Stimulated activated naive B cell treated with anti-CD40 and anti-IgM and Interleukin-4, amounts not matched to agents 10 μg/mL and 1 μg/mL and 100 μg/mL, for 72 hours (primary cell): ENCODE data around the gene NCOA6.

Source experiments
- ATAC-seq, 2 donors: fragments of 150-1000 bp; cut with Tn5 transposase; replicated peaks; 2 replicates each; pipeline ENCODE4 v1.10.0; 2021; ENCODE audit warnings: moderate library complexity in 1 of 2
- DNase-seq: peaks from one replicate; pipeline ENCODE4 v3.0.0; 2021
- H3K27ac Mint-ChIP-seq: one replicate; pipeline ENCODE4 v1.8.0; 2022; ENCODE audit warnings: mild to moderate bottlenecking, mixed read lengths
- H3K27me3 Mint-ChIP-seq, 2 donors: one replicate each; pipeline ENCODE4 v1.8.0; 2022; ENCODE audit warnings: mixed read lengths in 2 of 2
- H3K36me3 Mint-ChIP-seq, 2 donors: one replicate each; pipeline ENCODE4 v1.8.0; 2022; ENCODE audit warnings: mixed read lengths in 2 of 2, mild to moderate bottlenecking in 1 of 2
- H3K4me1 Mint-ChIP-seq, 2 donors: one replicate each; pipeline ENCODE4 v1.8.0; 2022; ENCODE audit warnings: mixed read lengths in 2 of 2, mild to moderate bottlenecking in 1 of 2
- H3K4me3 Mint-ChIP-seq, 2 donors: one replicate each; pipeline ENCODE4 v1.8.0; 2022; ENCODE audit warnings: mild to moderate bottlenecking in 2 of 2, mixed read lengths in 2 of 2, moderate library complexity in 1 of 2
- H3K9me3 Mint-ChIP-seq, 2 donors: one replicate each; pipeline ENCODE4 v1.8.0; 2022; ENCODE audit warnings: mixed read lengths in 2 of 2, mild to moderate bottlenecking in 1 of 2

NCOA6 gene

DNA sequence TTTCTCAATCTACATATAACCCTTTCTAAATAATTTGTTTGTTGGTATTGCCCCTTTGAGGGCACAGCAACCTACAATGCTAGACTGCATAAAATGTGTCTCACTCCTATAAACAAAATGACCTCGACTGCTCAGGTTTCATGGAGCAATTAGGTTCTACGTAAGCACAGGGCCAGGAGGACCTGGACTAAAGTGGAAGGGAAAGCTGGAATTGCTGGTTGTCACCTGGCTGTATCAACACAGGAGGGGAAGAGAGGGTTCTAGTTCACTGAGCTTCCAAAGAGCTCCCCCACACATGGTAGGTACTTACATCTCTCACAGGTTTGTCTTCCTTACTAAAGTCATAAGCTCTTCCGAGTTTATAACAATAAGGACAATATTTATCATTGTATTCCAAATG lies 51.0 kb downstream of the NCOA6 start:
- DNase-seq (no peak), ATAC-seq (no peak)
- H3K4me1 Mint-ChIP-seq, result no peaks in the 10 kb centered on the region
- no peak overlapping the region for H3K4me3 Mint-ChIP-seq
- H3K27me3 Mint-ChIP-seq, result no peaks in the 10 kb centered on the region
- peak overlapping the region; percentile 37 for H3K27ac Mint-ChIP-seq
- no peaks in the 10 kb centered on the region for H3K9me3 Mint-ChIP-seq
- H3K36me3 Mint-ChIP-seq, result peaks cover 29 to 32% of the 10 kb centered on the region in 2 donors

DNA sequence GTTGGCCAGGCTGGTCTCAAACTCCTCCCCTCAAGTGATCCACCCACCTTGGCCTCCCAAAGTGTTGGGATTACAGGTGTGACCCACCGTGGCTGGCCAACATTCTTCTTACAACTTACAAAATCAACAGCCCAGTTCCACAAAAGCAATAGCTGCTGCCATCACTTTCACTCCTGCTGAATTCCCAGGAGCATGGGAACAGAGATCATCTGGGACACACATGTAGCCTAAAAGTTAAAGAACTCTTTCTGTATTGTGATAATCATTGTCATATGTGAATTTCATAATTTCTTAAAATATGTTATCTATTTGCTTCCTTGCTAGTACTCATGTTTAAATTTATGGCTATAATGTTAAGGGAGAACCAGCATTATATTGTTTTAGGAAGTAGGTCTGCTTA lies 51.7 kb downstream of the NCOA6 start:
- H3K27ac Mint-ChIP-seq, result peak overlapping the region; percentile 34
- no peaks in the 10 kb centered on the region for H3K27me3 Mint-ChIP-seq
- DNase-seq, result no peak
- no peaks in the 10 kb centered on the region for H3K4me1 Mint-ChIP-seq
- peaks cover 30 to 32% of the 10 kb centered on the region in 2 donors for H3K36me3 Mint-ChIP-seq
- H3K9me3 Mint-ChIP-seq, result no peaks in the 10 kb centered on the region
- no peak overlapping the region for H3K4me3 Mint-ChIP-seq
- no peak for ATAC-seq

DNA sequence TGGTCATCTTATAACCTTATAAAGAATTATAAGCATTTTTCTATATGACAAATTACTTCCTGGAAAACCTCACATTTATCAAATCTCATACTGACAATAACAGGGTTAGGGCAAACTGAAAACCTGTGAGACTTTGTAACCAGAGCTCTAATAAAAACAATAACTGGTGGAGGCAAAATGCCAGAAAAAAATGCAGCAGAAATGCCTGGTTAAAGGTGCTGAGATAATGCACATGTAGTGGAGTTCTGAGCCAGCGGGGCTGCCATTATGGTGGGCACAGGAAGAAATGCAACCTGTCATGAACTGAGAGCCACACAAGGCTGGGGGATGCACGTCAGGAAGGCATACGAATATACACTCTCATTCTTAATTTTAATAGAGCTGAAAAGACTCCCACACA lies 53.0 kb downstream of the NCOA6 start:
- ATAC-seq, result no peak
- no peaks in the 10 kb centered on the region for H3K9me3 Mint-ChIP-seq
- no peak overlapping the region for H3K27ac Mint-ChIP-seq
- H3K36me3 Mint-ChIP-seq, result peaks cover 27 to 33% of the 10 kb centered on the region in 2 donors
- no peak overlapping the region for H3K4me3 Mint-ChIP-seq
- no peaks in the 10 kb centered on the region for H3K27me3 Mint-ChIP-seq
- no peaks in the 10 kb centered on the region for H3K4me1 Mint-ChIP-seq
- DNase-seq, result no peak

DNA sequence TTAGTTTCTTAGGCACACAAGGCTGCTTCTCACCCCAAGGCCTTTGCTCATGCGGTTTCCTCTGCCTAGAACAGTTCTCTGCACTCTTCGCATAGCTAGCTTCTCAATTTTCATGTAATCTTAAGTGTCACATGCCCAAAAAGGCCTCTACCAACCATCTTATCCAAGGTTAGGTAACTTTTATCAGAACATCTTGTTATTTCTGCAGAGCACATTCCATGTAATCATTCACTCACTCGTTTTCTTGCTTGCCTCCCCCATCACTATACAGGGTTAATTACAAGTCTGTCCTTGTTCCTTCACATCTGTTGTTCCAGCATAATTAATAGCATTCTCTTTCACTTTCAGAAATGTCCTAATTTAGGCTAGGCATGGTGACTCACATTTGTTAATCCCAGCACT lies 53.8 kb downstream of the NCOA6 start:
- Mint-ChIP-seq H3K4me1 (no peaks in the 10 kb centered on the region), H3K27me3 (no peaks in the 10 kb centered on the region), H3K4me3 (no peak overlapping the region), H3K36me3 (peaks cover 27 to 33% of the 10 kb centered on the region in 2 donors), H3K27ac (peak overlapping the region; percentile 33), H3K9me3 (no peaks in the 10 kb centered on the region)
- ATAC-seq (no peak), DNase-seq (no peak)

DNA sequence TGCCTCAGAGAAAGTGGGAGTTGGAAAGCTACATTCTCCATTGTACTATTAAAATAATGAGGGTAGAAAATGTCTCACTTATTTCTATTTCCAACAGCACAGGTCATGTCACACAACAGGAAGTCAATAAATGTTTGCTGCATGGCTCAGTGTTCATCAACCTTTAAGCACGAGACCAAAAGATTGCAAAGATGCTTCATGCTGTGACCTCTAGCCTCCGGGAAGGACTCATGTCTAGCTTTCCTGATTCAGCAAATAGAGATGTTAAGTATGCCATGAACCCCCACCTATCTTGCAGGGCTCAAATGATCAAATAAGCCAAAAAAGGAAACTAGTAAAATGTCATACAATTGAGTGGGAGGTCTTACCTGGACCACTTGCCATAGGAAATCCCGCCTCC lies 57.4 kb downstream of the NCOA6 start:
- Mint-ChIP-seq H3K27ac (no peak overlapping the region), H3K36me3 (peaks cover 18 to 22% of the 10 kb centered on the region in 2 donors), H3K9me3 (no peaks in the 10 kb centered on the region), H3K27me3 (no peaks in the 10 kb centered on the region), H3K4me1 (no peaks in the 10 kb centered on the region), H3K4me3 (no peak overlapping the region)
- DNase-seq (no peak), ATAC-seq (no peak)

DNA sequence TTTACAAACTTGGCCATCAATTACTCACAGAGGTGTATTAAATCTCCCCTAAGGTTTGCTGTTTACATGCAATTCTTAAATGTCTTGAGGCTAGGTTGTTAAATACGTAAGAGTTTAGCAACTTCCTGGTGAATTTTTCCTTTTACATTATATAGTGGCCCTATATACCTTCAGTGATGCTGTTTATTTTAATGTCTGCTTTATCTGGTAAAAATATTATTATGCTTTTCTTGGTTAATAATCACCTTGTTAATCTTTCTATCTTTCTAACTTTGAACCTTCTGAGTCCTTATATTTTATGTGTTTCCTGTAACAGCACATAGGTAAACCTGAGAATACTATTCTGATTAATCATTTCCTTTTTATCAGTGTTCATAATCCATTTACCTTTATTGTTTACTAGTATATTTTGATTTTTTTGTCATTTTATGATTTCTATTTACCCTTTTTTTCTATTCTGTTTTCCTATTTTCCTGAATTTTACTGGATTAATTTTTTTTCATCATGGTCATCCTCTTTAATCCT lies 63.4 kb downstream of the NCOA6 start:
- Mint-ChIP-seq H3K9me3 (no peaks in the 10 kb centered on the region), H3K4me1 (peaks cover 0 to 3% of the 10 kb centered on the region in 2 donors), H3K4me3 (no peak overlapping the region), H3K27me3 (no peaks in the 10 kb centered on the region), H3K27ac (no peak overlapping the region), H3K36me3 (peaks cover 35 to 51% of the 10 kb centered on the region in 2 donors)
- DNase-seq (no peak), ATAC-seq (no peak)

DNA sequence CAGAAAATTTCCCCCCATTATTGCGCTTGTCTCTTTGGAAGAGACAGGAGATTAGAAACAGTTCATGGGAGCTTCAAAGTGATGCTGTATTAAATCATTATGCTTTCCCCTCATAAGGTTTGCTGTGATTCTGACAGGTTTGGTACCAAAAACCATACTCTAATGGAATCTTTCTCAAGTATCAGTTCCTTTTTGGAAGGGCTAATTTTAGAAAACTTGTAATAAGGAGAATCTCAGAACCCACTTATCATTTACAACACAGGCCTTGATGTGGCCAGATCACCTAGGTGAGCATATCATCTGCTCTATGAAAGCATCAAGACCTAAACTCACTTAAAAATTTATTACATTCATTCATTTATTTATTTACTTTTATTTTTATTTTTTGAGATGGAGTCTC lies 70.1 kb downstream of the NCOA6 start:
- H3K27ac Mint-ChIP-seq, result peak overlapping the region; percentile 25
- peaks cover 9 to 24% of the 10 kb centered on the region in 2 donors for H3K4me1 Mint-ChIP-seq
- no peaks in the 10 kb centered on the region for H3K9me3 Mint-ChIP-seq
- H3K36me3 Mint-ChIP-seq, result peaks cover 41 to 51% of the 10 kb centered on the region in 2 donors
- DNase-seq (peak; percentile 17), ATAC-seq (peak; percentile 94 to 99)
- H3K4me3 Mint-ChIP-seq, result no peak overlapping the region
- no peaks in the 10 kb centered on the region for H3K27me3 Mint-ChIP-seq

DNA sequence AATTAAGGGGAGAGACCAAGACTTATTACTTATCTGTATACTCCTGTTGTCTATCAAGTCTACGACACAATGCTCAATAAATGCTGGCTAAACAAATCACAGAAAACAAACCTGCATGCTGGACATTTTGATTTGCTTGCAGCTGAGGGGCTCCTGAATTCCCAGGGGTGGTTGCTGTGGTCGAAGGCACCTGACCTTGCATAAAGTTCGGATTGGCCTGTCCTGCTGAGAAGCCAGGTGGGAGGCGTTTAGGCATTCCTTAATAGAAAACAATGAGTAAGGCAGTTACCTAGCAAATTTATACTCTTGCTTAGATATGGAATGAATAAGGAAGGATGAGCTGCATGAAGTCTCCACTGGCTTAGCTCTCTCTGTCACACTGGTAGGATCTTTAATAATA lies 70.8 kb downstream of the NCOA6 start:
- DNase-seq, result no peak
- Mint-ChIP-seq H3K36me3 (peaks cover 44 to 53% of the 10 kb centered on the region in 2 donors), H3K4me3 (no peak overlapping the region), H3K4me1 (peaks cover 9 to 24% of the 10 kb centered on the region in 2 donors), H3K27me3 (no peaks in the 10 kb centered on the region), H3K27ac (peak overlapping the region; percentile 69), H3K9me3 (no peaks in the 10 kb centered on the region)
- ATAC-seq, result no peak

DNA sequence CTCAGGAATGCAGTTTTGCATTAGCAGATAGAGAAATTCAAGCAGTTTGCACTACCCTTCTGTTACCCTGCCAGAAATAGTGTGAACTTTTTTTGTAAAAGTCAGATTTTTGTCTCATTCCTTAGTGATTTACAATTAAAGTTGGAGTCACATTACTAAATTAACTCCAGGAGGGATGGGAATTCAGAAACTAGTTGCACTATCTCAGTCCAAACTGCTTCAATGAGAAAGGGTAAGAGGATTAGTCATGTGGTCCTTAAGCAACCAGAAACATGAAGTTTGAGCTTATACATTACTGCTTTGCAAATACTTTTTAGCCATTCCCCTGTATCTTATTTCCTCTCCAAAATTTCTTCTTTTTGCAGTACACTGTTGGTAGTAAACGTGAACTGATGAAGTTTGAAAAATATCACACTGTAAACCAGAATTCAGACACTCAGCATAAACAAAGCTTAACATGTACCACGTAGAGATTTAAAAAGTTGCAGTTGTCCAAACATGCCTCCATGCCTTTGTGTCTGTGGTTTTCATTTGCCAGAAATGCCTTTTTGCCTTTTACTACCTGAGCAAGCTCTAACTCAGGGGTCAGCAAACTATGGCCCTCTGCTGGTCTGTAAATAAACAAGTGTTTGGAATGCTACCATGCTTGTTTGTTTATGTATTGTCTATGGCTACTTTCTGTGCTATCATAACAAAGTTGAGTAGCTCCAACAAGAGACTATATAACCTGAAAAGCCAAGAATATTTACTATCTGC lies 71.6 kb downstream of the NCOA6 start:
- Mint-ChIP-seq H3K4me1 (peaks cover 9 to 24% of the 10 kb centered on the region in 2 donors), H3K27me3 (no peaks in the 10 kb centered on the region), H3K4me3 (no peak overlapping the region), H3K36me3 (peaks cover 44 to 56% of the 10 kb centered on the region in 2 donors), H3K9me3 (no peaks in the 10 kb centered on the region), H3K27ac (no peak overlapping the region)
- no peak for ATAC-seq
- no peak for DNase-seq

DNA sequence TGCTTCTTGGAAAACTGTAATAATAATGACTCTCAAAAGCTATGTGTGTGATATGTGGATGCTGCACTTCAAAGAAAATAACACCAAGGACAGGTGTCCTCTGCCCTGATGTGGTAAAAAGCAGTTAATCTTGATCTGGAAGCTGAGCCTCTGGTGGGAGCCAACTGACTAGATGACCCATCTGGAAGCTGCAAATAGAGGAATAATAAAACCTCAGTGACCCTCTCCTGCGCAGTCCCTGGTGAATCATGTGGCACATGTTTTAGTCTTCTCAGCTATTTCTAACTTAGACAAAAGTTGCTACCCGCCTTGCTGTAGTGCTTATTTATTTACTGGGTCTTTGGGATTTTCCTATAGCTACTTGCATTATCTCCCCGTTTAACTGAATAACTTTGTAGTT lies 74.0 kb downstream of the NCOA6 start:
- H3K4me1 Mint-ChIP-seq, result peaks cover 7 to 17% of the 10 kb centered on the region in 2 donors
- H3K9me3 Mint-ChIP-seq, result no peaks in the 10 kb centered on the region
- DNase-seq (no peak), ATAC-seq (no peak)
- no peak overlapping the region for H3K4me3 Mint-ChIP-seq
- H3K36me3 Mint-ChIP-seq, result peaks cover 27 to 42% of the 10 kb centered on the region in 2 donors
- no peaks in the 10 kb centered on the region for H3K27me3 Mint-ChIP-seq
- no peak overlapping the region for H3K27ac Mint-ChIP-seq

DNA sequence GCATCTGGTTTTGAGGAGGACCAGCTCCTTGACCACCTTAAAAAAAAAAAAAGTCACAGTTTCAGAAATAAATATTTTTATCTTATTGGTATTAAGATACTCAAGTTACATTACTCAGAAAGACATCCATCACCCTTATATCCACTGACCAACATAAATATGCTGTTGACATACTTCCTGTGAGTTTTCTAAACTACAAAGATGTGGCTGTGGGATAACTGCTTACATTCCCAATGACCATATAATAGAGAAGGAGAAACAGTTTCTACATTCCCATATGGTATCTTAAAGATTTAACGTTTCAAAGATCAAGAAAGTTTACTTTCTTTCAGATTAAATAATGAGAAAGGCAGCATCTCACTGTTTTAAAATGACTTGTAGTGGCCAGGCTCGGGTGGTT lies 75.0 kb downstream of the NCOA6 start:
- peaks cover 7 to 16% of the 10 kb centered on the region in 2 donors for H3K4me1 Mint-ChIP-seq
- H3K36me3 Mint-ChIP-seq, result peaks cover 23 to 42% of the 10 kb centered on the region in 2 donors
- DNase-seq (no peak), ATAC-seq (no peak)
- H3K27ac Mint-ChIP-seq, result no peak overlapping the region
- H3K9me3 Mint-ChIP-seq, result no peaks in the 10 kb centered on the region
- no peak overlapping the region for H3K4me3 Mint-ChIP-seq
- no peaks in the 10 kb centered on the region for H3K27me3 Mint-ChIP-seq

DNA sequence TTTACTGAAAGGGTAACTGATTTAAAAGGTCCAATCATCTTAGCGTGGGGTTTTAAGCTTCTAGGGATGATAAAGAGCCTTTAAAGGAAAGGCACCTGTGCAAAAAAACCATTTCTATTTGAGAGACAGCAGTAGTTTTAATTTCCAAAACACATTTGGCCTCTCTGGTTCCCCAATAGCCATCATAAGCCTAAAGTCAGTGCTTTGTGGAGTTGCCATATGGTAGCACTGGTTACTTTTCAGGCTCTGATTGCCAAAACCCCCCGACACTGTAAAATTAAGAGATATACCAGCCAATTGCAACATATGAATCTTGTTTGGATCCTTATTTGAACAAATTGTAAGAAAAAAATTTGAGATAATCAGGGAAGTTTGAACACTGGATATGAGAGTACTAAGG lies 76.7 kb downstream of the NCOA6 start:
- Mint-ChIP-seq H3K4me3 (no peak overlapping the region), H3K4me1 (no peaks in the 10 kb centered on the region), H3K27me3 (no peaks in the 10 kb centered on the region), H3K9me3 (no peaks in the 10 kb centered on the region), H3K36me3 (peaks cover 16 to 36% of the 10 kb centered on the region in 2 donors), H3K27ac (peak overlapping the region; percentile 38)
- no peak for ATAC-seq
- DNase-seq, result no peak

DNA sequence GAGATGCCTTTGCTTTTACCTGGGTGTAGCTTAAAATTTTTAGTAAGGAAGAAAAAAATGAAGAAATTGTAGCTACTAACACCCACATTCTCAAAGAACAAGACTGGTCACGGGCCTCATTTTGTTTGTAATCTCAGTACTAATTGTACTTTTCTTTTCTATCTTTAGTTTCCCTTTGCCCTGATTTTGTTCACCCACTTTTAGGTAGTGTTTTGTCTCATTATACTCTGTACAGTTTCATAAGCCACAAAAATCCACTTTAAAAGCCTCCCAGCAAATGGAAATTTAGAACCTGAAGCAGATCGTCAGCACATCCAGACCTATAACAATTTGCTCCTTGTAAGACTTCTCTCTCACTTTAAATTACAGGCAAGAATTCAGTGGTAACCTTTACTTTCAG lies 78.0 kb downstream of the NCOA6 start:
- ATAC-seq (no peak), DNase-seq (no peak)
- no peaks in the 10 kb centered on the region for H3K4me1 Mint-ChIP-seq
- H3K36me3 Mint-ChIP-seq, result peaks cover 22 to 43% of the 10 kb centered on the region in 2 donors
- no peaks in the 10 kb centered on the region for H3K9me3 Mint-ChIP-seq
- no peaks in the 10 kb centered on the region for H3K27me3 Mint-ChIP-seq
- no peak overlapping the region for H3K4me3 Mint-ChIP-seq
- H3K27ac Mint-ChIP-seq, result no peak overlapping the region

DNA sequence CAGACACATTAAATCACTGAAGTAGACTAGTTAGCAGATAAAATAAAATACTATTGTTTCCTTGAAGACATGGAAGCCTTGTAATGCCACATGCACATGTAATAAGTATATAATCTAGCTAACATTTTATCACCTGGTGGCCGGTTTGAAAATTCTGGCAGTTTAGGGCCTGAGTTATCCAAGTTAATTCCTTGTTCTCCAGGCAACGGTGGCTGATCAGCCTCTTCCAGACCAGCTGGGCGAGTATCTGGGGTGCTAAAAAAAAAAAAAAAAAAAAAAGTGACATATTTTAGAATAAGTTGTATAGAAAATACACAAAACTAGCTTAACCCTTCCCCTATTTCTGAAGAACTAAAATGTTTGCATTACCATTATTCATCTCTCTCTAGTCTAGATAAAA lies 78.8 kb downstream of the NCOA6 start:
- no peaks in the 10 kb centered on the region for H3K9me3 Mint-ChIP-seq
- no peak for DNase-seq
- no peaks in the 10 kb centered on the region for H3K27me3 Mint-ChIP-seq
- H3K36me3 Mint-ChIP-seq, result peaks cover 25 to 41% of the 10 kb centered on the region in 2 donors
- no peak overlapping the region for H3K4me3 Mint-ChIP-seq
- no peaks in the 10 kb centered on the region for H3K4me1 Mint-ChIP-seq
- no peak overlapping the region for H3K27ac Mint-ChIP-seq
- no peak for ATAC-seq

DNA sequence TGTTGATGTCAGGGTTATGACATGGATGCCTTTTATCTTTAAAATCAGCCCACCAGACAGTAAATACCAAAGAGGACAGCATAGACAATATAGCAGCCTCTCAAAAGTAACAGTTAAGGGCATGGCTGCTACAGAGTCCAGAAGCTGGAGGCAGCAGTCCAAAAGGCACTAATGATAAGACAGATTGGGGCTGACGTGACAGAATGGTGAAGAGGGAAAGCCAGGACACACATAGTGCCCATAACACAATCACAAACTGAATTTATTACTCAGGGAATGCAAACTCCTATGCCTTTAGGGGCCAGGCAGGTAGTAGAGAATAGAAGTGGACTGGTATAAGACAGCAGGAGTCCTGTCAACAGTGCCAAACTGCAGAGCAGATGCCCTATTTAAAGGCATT lies 80.6 kb downstream of the NCOA6 start:
- peaks cover 33 to 47% of the 10 kb centered on the region in 2 donors for H3K36me3 Mint-ChIP-seq
- no peak for ATAC-seq
- H3K4me3 Mint-ChIP-seq, result no peak overlapping the region
- H3K27me3 Mint-ChIP-seq, result no peaks in the 10 kb centered on the region
- no peaks in the 10 kb centered on the region for H3K4me1 Mint-ChIP-seq
- H3K9me3 Mint-ChIP-seq, result no peaks in the 10 kb centered on the region
- DNase-seq, result no peak
- H3K27ac Mint-ChIP-seq, result no peak overlapping the region
